ENCODE results near the gene AGBL5.

Gene AGBL5, protein sequence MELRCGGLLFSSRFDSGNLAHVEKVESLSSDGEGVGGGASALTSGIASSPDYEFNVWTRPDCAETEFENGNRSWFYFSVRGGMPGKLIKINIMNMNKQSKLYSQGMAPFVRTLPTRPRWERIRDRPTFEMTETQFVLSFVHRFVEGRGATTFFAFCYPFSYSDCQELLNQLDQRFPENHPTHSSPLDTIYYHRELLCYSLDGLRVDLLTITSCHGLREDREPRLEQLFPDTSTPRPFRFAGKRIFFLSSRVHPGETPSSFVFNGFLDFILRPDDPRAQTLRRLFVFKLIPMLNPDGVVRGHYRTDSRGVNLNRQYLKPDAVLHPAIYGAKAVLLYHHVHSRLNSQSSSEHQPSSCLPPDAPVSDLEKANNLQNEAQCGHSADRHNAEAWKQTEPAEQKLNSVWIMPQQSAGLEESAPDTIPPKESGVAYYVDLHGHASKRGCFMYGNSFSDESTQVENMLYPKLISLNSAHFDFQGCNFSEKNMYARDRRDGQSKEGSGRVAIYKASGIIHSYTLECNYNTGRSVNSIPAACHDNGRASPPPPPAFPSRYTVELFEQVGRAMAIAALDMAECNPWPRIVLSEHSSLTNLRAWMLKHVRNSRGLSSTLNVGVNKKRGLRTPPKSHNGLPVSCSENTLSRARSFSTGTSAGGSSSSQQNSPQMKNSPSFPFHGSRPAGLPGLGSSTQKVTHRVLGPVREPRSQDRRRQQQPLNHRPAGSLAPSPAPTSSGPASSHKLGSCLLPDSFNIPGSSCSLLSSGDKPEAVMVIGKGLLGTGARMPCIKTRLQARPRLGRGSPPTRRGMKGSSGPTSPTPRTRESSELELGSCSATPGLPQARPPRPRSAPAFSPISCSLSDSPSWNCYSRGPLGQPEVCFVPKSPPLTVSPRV

DNA sequence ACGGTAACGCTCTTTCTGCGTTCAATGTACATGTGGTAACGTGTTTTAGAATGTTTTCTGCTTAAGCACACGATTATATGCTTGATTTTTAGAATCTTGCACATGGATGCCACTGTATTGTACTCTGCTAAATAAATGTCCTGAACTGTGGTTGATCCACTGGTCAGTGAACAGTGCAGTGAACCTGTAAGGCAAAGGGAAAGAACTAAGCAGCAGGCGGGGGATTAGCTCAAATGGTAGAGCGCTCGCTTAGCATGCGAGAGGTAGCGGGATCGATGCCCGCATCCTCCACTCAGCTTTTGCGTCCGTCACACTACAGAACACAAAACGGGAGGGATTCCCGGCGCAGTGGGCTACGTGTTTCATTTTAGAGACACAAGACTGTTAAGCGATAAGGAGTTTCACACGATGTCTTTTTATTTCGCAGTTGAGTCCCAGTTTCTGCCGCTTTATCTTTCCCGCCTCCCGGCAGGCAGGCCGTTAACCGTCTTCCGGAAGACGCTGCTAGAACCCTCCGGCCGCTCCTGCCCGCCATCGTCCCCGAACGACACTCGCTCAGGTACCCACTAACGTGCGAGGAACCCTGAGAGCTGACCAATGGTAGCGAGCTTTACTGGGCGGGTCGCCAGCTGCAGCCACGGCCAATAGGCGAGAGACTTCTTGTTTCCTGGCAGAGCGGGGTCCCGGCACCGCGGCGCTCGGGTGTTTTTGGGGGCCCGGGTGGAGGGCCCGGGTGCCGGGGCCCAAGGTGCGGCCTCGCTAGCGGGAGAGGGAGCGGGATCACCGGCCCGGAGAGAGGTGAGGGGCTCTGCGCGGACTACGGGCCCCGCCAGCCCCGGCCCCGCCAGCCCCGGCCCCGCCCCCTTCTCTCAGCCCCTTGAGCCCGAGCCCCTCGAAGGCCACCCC lies at the start of gene AGBL5:
Gene AGBL5 (plus strand): TSS at position 673 of the 906 bp plus-strand sequence. CDS start 1,291 bp downstream, outside the sequence.
- peak; percentile 97 for DNase-seq

DNA sequence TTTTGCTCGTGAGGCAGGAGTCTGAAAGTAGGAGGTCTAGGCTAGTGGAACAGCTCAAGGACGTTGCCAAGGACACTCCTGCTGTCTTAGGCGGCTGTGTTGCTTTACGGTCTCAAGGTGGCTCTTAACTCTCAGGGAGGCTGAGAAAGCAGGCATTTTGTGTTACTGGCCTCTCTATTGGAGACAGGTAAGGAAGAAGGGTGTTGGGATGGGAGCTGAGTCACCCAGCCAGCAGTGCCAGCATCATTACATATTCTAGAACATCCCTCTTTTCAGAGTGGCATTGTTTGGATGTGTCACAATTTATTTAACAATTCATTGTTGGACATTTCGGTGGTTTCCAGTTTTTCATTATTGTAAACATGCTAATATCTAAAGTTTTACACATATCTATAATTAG lies 49.5 kb upstream of the AGBL5 start:
- DNase-seq = no peak

DNA sequence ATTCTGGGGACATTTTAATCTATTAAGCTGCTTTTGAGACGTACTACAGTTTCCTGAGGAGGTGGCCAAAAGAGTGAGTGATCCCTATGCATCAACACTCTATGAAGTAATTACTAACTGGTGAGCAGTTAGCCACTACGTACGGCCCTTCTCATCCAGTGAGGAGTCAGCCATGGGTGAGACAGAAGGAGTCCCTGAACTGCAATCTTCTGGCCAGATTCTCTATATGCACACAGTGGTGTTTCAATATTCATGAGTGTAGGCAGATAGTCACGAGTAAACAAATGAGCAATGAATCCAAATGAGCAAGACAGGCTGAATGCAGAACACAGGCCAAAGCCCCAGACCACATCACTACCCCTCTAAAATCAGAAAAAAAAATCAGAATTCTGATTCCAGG lies 48.5 kb upstream of the AGBL5 start:
- DNase-seq = no peak

DNA sequence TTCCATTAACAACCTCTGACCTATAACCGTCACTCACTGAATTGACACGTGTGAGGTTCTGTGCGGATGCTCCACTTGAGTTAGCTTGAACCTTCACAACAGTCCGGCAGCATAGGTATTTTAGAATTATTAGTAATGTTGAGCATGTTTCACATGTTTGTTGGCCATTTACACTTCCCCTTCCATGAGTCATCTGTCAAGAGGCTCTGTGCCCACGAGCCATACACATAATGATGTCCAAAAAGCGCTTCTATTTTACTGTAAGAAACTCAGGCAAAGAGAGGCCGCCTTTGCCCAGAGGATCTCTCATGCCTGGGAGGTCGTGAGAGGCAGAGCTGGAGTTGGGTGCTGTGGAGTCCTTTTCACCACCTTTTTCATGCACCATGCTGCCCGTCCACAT lies 47.6 kb upstream of the AGBL5 start:
- no peak for DNase-seq

DNA sequence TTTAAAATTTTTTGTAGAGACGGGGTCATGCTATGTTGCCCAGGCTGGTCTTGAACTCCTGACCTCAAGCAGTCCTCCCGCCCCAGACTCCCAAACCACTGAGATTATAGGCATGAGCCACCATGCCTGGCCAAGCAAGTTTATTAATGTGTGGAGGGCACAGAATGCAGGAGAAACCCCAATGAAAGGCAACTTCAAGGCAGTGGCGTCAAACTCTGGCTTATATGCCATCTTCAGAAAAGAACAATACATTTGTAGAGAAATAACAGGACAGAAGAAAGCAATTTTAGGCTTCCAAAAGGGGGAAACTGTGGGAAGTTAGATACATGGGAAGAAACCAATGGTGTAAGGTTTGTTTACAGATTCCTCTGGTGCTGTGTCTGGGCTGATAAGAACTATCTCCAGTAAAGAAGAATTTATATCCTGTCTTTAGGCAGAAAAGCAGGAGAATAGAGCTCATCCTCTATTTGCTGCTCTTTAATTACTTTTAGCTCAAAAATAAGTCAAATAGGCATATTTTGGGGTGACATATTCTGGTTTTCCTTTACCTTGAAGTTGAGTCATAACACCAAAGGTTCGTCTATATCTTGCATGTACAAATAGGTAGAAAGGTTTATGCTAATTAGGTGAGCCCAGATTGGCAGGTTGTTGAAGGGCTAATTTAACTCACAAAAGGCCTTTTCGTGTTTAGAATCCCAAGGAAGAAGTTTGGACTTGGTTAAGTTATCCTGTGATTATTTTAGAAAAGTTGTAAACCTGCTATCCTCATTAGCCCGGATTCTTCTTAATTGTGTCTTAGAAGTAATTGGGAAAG lies 44.7 kb upstream of the AGBL5 start:
- no peak for DNase-seq

DNA sequence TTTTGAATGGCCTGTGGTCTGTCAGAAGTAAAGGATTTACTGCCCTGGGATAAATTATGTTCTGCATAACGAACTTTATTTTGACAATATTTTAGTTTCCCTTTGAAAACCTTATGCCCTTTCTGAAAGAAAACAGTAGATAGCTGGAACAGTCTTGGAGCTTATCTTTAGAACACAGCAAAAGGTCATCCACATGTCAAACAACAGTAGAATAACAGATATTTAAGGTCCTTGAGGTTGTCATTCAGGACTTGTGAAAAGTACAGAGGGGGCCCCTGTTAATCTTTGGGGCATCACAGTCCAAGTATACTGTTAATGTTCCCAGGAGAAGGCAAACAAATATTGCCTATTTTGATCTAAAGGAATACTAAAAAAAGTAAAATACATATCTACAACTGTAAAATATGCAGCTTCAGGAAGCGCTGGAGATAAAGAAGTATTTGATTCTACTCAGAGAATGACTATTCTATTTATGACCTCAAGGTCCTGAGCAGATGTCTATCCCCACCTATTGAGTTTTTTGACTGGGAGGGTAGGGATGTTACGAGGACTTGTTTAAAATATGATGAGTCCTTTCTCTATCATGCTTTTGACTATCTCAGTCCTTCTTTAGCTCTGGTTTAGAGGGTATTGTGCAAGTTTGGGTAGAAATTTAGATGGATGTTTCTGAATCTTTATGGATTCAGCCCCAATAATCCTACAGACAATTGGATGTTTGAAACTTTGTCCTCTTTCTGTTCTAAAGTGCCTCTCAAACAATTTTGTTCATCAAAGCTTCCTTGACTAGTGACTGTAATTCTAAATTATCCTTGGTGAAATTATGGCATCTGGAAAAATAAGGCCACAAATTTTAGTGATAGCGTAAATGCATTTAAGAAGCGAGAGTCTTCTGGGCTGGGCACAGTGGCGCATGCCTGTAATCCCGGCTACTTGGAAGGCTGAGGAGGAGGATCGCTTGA lies 43.8 kb upstream of the AGBL5 start:
- no peak for DNase-seq

DNA sequence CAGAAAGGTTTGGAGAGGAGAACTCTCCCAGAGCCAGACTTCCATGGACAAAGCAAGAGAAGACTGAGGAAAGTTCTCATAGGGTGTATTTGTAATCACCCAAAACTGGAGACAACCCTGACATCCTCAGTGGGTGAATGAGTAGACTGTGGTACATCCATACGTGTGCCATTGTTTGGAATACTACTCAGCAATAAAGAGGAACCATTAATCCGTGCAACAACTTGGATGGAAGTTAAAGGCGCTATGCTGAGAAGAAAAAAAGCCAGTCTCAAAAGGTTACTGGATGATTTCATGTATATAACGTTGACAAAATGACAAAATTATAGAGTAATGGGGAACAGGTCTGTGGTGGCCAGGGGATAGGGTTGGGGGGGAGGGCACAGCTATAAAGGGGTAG lies 42.8 kb upstream of the AGBL5 start:
- DNase-seq = no peak

DNA sequence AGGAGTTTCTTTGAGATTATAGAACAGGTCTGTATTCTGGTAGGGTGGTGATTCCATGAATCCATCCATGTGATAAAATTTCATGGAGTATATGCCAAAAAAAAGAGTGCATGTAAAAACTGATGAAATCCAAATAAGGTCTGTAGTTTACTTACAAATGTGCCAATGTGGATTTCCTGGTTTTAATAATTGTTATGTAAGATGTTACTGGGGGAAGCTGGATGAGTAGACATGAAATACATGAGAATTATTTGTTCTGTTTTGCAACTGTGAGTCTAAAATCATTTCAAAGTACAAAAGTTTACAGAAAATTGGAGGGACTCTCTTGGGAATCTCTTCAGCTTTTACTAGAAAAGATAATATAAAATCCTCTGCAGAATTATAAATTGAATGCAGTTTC lies 42.4 kb upstream of the AGBL5 start:
- DNase-seq = no peak

DNA sequence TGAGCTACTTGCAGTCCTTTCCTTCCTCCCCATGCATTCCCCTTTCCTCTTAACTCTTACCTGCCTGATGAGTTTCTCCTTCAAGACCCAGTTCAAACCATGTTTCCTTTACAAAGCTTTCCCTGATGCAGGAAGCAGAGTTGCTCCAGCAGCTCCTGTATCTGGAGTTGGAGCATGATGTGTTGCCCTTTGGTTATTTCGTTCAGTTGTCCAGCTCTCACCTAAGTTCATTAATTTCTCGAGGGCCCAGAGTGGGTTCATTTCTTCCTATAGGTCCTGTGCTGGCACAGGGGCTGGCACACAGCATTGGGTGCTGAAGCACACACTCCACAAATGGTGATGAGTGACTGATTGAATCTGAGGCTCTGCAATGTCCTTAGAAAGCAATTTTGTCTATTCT lies 41.8 kb upstream of the AGBL5 start:
- no peak for DNase-seq

DNA sequence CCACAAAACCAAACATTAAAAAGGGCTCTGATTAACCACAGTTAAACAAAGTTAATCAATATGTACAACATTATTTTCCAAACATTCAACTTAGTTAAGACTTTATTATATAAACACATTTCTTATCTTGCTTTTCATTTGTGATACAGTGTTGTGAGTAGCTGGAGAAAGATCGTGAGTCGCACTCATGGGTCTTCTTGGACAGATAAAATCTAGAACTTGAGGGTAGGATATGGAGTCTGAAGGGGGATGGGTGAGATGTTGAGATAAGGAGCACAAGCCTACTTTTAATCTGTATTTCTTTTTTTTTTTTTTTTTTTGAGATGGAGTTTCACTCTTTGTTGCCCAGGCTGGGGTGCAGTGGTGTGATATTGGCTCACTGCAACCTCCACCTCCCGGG lies 41.3 kb upstream of the AGBL5 start:
- no peak for DNase-seq

DNA sequence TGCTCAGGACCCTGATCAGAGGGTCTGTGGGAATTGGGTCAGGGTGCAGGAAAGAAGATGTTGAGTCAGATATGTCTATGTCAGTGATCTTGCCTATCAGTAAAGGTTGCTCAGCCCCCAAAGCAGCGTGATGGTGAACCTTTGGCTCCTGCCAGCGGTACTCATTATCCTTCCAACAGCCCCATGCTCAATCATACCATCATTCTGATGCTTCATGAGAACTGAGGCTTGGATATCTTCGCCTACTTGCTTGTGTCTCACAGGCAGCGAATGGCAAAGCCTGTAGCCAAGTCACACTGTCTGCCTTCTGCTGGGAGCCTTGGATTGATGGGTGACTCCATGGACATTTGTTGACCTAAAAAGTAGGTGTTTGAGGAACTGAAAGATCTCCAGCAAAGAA lies 37.7 kb upstream of the AGBL5 start:
- no peak for DNase-seq

DNA sequence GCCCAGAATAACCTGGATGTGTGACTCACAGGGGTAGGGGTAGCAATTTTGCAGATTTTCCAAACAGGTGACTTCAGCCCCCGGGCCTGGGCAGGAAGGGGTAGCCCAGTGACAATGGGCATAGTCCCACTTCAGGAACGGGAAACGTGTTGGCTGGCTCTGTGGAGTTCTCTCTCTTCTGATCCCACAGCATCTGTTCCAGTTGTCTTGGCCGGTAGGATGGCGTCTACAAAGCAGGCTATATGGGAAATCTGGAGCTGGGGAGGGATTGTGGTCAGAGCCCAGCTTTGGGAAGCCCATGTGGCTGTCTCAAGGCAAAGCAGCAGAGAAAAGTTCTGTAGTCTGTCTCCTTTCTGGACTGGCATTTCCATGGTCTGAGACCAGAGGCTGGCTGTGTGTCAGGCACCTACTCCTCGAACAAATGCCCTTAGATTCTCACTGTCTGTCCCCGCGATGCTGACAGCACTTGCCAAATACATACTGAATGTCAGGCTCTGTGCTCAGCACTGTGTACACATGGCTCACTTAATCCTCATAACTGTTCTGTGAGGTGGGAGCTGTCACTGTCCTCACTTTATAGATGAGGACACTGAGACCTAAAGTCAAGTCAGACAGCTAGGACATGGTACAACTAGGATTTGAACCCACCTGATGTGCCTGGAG lies 36.6 kb upstream of the AGBL5 start:
- no peak for DNase-seq

DNA sequence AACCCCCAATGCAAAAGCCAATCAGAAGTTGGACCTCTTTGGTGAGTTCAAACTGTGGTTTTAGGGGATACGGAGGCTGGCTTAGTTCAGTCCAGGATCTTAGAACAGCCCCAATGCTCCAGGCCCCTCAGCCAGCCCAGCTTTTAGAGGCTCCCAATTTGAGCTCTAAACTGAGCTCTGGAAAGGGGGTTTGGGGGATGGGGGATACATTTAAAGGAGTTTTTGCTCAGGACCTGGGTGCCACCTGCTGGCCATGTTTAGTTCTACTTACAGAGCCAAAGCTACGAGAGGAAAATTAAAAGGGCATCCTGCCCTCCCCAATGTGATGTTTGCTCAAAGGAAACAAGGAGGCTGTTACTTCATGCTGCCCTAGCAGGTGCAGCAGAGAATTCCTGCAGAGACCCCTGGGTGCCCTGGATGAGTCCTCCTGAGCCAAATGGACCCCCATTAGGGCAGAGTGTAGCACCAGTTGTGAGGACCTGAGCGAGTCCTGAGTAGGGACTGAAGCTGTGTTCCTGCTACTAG lies 34.6 kb upstream of the AGBL5 start:
- peak; percentile 17 for DNase-seq

DNA sequence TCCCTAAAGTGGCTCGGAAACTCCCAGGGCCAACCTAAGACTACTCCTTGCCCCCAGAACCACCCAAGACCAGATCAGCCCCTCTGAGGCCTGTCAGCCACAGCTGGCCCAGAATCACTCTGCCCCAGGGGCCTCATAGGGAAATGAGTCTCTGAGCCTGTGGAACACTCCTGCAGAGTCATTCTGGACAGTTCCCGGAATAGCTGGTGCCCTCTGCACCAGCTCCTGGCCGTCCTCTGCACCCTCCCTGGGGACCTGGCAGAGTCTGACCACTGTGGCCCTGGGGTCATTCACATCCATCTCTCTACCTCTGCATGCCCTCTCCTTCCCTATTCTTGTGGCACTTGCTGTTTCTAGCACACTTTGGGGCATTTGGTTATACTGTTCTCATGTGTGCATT lies 33.3 kb upstream of the AGBL5 start:
- no peak for DNase-seq

DNA sequence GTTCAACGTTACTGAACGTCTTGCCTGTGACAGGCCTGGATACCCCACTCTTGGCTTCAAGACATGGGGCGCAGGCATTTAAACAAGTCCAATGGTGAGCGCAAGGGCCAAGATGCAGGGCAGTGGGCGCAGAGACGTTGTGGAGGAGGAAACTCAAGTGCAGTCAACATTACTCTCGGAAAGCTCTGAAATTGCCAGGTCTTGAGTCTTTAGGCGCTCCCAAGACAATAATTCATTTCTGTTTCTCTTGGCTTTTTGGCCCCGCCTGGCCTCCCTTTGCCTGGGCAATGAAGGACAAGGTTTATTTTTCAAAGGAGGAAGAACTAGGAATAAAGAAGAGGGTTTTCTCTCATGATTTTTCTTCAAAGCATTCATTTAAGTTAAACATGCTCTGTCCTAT lies 32.0 kb upstream of the AGBL5 start:
- DNase-seq = no peak

DNA sequence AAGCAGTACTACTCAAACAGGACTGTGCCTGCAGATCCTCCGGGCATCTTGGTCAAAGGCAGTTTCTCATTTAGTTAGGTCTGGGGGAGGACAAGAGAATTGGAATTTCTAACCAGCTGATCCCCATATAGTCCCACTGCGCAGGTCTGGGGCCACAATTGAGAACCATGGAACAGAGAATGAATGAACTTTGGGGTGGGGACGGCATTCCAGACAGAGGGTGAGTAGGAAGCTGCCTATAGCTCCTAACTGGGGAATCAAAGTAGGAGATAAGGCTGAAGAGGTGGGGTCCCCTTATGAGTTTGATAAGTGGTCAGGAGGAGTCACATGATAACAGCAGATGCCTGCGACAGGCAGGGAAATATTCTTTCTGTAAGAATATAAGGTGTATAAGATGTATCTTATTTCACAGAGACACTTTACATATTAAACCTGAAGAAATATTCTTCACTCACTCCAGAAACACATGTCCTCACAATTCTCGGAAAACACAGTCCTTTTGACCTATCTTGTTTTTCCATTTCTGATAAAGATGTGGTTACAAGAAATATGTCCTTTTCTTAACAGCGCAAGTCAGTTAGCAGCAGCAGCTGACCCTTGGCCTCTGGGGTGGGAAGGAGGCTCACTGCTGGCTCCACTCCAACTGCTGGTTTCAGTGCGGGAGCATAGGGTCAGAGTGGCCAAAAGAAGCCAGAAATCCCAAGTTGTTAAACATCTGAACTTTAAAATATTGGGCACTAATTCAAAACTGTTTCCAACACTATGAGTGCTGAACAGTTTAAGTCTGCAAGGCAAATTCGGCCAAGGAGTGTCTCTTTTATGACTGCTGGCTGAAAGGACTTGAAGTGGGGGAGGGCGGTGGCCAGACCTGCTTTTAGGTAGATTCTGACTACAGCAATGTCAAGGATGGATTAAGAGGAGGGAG lies 31.3 kb upstream of the AGBL5 start:
- no peak for DNase-seq

DNA sequence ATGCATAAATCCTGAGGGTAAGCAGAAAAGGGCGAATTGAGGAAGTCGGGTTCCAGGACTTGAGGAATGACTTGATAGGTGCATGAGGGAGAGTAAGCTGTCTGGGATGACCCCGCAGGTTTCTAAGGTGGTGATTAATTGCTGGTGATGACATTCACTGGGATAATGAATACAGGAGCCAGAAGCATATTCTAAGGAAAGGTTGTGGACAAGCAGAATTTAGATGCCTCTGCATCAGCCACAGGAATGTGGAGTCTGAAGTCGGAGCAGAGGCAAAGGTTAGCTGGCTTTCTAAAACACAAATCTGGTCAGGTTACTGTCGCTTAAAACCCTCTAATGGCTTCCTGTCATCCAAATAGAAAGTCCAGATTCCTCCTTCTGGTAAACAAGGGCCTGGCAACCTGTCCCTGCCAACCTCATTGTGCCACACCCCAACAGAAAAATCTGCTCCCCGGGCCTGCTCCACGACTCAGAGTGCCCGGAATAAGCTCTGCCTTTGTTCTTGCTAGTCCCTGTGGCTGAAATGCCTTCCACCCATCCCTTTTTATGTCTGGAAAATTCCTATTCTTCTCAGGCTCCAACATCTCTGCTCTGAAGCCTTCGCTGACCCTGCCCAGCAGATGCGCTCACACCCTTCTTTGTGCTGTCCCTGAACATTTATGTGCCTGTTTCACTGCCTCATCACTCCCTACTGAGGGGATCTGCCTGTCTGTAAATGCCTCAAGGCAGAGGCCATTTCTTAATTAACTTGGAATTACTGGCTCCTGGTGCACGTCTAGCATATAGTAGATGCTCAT lies 30.0 kb upstream of the AGBL5 start:
- DNase-seq = peak; percentile 19

DNA sequence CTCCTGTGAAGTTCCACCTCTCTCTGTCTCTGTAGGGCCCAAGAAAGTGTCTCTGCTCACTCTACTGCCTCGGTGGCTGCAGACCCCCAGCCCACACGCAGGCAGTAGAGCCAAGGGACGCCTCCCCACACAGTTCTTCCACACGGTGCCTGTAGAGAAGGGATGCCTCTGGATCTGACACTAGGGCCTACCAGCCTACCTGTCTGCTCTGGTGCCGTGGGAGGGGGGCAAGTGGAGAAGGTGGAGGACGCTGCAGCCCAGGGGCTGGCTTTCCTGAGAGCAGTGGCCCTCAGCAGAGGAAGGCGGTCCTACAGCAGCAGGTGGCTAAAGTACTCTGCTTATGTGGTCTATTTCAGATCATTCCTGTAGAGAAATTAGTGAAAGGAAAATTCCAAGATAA lies 27.7 kb upstream of the AGBL5 start:
- no peak for DNase-seq
